ENCODE results near the gene CARD19.
"Not testable (repeated sequence)": the region's sequence is repeated elsewhere in the genome, so short reads cannot be mapped to it uniquely, and the experiment has no call there.

Gene CARD19

DNA sequence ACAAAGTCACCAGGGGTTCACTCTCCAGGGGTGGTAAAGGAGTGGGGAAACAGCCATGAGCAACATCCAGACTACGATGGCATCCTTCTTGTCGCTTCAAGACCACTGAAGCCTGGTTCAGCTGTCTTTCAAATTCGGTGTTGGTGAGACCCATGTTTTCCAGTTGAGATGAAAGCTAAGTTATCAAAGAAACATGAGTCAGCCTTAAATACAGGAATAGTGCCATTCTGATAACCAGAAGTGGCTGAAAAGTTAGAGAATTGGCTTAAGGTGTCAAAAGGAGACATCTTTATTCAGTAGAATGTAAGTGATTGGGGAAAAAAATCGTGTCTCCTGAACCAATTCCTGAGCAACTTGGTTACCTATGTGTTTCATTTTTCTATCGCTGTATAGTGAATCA is 7.0 kb upstream of the CARD19 start:
- DNase-seq = no peak

DNA sequence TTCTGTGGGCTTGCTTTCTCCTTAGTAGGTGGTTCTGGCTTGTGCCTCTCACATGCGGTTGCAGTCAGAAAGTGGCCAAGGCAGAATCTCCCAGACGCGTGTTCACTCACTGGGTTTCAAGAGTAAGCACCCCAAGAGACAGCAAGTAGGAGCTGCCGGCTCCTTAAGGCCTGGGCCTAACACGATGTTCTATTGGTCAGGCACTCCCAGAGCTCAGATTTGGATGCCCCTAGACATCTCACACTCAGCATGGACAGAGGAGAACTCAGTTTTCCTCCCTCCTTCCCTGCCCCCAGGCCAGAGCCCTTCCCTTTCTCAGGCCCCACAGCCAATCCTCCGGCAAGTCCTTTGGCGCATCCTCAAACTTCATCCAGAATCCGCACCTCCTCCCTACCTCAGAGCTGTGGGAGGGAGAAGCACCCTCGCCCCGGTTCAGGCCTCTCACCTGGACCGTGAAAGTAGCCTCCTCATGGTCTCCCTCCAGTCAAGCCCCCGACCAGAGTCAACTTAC is 6.5 kb upstream of the CARD19 start:
- no peak for DNase-seq

DNA sequence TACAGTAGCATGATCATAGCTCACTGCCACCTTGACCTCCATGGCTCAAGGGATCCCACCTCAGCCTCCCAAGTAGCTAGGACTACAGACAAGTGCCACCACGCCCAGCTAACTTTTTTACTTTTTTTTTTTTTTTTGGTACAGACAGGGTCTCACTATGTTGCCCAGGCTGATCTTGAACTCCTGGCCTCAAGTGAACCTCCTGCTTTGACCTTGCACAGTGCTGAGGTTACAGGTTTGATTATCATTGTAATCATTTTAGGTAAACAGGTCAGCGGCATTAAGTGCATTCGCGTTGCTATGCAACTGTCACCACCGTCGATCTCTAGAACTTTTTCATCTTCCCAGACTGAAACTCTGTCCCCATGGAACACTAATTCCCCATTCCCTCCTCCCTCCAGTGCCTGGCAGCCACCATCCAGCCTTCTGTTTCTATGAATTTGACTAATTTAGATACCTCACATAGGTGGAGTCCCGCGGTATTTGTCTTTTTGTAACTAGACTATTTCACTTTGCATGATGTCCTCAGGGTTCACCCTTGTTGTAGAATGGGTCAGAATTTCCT is 5.8 kb upstream of the CARD19 start:
- no peak for DNase-seq

DNA sequence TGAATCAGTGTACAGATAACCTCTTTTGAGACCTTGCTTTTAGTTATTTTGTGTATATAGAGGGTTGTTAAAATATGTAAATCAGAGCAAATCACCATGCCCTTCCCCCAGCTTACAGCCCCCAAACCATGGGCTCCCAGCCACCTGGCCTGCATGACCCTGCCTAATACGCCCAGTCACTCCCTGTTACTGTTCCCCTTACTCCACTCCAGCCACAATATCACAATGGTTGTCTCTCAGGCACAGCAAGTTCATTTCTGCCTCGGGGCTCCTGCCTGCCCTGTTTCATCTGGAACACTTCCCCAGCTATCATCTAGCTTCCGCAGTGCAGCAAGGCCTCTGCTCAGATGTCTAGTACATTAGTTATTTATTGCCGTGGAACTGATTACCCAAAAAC is 5.0 kb upstream of the CARD19 start:
- no peak for DNase-seq

DNA sequence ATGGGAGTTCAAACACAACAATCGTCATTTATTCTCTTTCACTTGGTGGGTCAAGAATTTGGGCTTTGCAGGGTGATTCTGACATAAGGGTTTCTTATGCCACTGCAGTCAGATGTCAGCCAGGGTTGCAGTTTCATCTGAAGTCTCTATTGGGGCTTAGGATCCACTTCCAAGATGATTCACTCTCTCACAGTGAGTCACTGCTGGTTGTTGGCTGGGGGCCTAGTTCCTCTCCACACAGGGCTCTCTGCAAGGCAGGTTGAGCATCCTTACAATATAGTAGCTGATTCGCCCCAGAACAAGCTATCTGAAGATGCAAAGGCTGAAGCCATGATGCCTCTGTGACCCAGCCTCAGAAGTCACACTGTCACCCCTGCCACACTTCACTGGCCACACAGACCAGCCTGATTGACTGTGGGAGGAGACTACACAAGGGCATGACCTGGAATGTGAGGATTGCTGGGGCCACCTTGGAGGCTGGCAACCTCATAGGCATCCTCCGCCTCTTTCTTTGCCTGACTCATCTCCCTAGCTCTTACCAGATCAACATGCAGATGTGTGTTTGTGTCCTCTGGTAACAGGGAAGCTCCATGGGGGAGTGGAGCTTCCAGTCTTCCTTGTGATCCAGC is 4.5 kb upstream of the CARD19 start:
- DNase-seq = peak; percentile 80

DNA sequence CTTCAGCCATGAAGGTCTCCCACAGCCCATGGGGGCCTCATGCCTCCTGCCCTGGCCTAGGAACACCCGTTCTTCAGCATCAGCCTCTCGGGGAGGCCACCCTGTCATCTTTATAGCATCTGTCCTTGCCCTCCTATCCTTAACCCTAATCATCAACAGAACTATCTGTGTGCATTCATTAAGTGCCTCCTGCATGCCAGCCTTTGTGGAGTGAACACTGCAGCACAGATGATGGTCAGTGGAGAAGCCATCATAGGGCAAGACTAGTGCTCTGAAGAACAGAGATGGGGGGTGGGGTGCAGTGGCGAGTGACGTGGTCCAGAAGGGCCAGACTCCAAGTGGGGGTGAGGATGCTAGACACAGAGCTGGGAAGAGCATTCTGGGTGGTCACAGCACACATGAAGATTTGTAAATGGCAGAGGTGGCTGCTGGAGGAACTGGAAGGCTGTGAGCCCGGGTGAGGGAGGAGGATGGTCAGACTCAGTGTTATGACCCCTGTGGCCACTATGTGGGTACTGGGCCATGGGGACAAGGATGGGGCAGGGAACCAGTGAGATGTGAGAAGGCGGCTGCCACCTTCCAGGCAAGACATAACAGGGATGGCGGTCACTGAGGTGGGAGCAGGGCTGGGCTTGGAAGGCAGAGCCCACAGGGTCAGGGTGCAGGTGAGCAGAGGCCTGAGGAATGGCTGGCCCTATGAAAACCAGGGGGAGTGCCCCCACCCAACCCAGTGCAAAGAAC is 3.6 kb upstream of the CARD19 start:
- DNase-seq = no peak

DNA sequence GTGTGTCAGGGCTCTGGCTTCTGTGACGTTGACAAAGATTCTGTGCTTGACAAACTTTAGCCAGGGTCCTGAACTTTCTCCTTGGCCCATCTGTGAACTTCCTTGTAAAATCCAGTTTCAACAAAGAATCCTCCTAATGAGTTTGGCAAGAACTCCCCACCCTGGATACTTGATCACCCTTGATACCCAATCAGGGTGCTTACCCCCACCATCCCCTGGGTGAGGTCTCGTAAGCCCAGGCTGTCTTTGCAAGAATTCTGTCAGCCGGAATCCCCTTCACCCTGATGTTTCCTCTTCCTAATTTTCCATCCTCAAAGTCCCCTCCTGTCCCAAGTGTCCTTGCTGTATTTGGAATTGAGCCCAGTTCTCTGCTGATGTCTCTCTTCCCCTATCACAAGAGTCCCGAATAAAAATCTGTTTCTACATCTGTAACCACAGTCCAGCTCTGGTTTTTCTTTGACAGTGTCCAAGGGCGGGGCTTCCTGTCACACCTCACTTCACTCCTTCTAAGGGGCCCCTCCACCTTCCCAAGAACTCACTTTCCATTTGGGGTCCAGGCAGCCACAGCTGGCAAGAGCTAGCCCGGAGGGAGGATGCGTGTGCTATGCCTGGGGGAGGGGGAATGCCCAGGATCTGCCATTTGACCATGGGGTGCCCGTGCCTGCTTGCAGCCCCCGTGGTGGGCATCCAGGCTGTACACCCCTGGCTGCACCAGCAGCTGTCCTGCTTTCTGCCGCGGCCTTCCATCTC is 2.7 kb upstream of the CARD19 start:
- no peak for DNase-seq

DNA sequence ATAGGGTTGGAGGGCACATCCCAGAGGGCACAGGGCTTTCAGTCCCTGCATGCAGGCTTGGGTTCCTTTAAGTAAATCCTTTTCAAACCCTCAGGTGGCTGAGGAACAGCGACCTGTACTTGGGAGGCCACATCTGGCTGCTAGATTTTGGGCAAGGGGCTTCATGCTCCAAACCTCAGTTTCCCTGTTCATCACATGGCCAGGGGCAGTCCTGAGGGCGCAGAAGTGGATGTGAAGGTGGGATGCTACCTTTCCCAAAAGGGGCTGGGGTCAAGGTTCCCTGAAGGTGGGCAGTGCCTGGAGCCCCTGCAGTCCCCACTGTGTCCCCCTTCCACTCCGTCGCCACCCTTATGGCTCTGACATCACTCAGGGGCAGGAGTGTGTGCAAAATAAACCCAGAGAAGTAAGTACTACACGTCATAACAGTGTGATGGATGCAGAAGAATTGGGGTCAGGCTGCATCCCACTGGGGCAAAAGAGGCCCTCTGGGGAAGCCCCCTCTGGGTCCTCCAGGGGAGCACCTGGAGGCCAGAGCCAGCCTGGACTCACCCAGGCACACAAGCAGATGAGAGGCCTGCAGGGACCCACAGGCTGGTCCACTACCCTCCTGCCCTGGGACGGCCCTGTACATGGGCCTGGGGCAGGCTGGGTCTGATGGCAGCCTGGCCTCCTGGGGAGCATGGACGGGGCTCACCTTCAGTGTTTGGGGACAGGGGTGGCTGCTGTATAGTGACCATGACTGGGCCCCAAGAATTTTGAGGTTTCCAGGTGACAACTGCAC is 1.9 kb upstream of the CARD19 start:
- DNase-seq = no peak

DNA sequence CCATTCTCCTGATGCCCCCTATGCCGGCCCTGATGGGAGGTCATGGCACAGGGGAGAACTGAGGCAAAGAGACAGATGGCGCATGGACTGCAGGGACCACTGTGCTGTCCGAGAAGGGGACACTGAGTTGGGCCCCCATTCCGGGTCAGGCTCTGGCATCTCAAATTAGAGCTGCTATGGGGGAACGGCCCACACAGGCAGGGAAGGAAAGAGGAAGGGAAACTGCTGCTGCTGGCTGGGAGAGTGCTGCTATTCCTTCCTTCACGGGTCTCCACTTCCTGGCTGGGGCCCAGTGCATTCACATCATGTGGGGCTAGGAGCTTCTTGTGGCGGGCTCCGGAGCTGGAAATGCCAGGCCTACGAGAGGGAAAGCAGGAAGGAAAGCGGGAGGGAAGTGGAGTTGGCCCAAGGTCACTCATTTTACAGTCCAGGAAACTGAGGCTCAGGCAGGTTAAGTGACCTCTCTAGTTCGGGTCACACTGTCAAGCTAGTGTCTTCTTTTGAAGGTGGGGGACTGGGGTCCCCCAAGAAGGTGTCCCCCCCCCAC is 1.3 kb upstream of the CARD19 start:
- DNase-seq = peak; percentile 21

DNA sequence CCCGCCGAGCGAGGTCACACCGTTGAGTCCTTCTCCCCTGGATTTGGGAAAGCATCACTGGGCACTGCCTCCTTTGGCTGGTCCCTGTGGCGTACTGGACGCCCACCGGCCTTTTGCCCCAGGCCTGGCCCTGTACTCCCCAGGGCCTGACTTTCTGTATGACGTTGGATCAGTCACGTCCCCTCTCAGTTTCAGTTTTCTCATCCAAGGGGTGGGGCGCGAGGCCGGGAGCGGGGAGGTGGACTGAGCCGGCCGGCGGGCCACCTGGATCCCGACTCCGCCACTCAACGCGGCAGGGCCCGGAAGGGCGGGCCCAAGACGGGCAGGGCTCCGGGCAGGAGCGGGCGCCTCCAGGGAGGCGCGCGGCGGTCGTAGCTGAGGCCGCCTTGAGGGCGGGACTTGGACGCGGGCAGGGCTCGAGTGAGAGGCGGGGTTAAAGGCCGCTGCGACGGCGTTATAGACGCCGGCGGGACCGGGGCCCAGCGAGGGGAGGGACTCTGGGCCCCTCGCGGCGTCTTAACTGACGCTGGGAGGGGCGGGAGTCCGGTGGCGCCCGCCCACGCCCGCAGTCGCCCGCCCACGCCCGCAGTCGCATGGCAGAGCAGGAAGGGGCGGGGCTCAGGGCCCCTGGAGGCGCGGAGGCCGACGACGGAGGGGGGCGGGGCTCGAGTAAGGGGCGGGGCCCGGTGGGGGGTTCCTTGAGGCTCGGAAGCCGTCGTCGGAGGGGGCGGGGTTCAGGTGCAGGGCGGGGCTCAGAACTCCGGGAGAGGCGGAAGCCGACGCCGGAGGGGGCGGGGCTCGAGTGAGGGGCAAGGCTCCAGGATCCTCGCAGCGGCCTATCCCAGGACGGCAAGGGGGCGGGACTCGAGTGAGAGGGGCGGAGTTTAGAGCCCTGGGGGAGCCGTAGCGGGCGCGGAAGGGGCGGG is 549 bp upstream of the CARD19 start:
- DNase-seq = peak; percentile 98

DNA sequence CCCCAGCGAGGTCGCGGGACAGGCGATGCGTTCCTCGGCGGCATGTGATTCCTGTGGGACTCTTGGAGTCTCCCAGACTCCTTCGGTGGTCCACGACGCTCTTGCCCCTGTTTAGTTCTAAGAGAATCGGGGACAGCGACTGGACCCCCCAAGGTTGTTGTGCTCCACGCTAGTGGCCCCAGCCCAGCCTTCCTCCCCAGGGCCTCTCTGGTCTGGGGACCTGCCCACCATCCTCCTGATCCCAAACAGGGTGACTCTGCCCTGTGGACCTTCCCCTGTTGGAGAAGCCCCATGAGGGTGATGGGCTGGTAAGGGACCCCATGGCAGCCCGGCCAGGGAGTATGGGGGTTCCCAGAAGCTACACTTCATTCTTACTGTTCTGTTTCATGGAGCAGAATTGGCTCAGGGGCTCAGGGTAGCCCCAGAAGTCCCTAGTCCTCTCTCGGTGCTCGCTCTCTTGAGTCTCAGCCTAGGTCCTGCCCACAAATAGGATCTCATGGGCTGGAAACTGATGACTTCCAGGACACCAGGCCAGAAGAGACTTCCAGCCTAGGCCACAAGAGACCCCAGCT is 880 bp downstream of the CARD19 start:
- DNase-seq = no peak

DNA sequence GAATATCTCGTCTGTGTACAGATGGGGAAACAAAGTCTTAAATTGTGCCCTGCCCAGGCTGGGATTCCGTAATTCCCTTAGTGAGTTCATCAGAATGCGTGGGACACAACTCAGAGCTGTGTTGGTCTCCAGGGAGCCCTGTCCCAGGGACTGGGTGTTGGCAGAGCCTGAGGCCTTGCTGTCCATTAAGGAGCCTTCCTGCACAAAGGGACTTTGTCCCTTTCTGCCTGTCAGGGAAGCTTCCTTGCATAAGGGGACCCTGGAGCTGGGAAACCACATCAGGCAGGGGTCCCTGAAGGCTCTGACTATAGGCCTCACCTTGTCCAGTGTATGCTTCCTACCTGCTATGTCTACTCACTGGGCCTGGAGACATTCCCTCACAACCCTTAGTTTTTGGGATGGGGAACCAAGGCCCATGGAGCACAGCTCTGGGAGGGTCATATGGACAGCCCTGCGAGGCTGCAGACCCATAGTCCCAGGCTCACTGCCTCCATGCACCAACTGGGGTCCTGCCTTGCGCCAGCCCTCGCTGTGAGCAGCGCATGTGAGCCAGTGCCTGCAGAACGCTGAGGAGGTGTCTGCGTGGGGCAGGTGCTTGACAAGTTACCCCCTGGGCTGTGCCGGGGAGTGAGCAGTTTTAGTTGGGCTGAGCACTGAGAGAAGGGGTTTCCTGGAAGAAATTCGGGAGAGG is 1.6 kb downstream of the CARD19 start:
- DNase-seq = no peak

DNA sequence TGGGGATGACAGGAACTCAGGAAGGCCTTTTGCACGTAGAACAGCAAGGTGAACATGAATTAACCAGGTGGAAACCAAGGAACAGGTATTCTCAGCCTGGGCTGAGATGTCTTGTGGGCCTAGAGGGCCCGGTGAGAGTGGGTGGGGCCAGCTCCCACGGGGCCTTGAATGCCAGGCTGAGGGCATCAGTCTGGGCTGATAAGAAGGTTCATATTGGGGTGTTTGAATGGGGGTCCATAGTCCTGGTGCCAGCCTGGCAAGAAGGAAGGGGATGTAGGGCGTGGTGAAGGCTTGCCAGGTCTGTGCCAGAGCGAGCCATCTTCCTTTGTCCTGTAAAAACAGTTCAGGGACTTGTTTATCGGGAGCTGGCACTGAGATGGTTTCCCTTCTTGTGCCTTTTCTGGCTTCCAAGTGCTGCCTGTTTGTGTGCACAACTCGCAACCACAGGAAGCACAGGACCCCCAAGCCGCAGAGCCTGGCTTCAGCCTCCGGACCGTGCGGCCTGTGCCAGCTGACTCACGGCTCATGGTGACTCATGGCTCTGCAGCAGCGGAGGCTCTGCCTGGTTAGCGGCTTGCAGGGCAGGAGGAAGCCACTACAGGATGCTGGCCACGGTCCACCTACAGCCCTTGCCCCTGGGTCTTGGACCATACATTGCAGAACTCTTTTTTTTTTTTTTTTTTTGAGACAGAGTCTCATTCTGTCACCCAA is 2.4 kb downstream of the CARD19 start:
- peak; percentile 96 for DNase-seq

DNA sequence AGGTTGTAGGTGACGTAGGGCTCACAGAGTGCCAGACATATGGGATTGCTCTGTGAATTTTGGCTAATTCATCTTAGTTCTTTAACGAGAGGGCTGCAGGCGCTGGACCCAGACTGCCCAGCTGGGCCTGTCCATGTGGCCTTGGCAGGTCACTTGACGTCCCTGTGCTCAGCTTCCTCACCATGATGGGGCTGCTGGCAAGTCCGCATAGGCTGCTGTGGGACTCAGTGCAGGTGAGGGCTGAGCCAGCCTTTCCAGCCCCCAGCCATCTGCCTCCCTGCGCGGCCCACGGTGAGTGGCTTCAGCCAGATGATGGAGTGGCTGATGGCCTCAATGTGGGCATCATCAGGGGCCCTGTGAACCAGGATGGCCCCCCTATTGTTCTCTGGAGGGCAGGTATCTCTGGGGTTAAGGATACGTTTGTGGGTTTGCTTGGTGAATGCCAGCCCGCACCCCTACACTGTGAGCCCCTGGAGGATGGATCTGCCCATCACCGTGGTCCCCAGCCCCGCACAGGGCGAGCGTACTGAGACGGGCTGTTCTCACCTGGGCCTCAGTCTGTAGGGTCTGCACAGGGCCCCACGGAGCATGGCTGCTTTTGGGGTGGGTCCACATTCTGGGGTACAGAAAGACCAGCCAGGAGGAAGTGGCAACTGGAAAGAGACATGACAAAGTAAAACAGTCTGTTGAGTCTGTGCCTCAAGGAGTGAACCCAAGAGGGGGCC is 3.7 kb downstream of the CARD19 start:
- DNase-seq = no peak

DNA sequence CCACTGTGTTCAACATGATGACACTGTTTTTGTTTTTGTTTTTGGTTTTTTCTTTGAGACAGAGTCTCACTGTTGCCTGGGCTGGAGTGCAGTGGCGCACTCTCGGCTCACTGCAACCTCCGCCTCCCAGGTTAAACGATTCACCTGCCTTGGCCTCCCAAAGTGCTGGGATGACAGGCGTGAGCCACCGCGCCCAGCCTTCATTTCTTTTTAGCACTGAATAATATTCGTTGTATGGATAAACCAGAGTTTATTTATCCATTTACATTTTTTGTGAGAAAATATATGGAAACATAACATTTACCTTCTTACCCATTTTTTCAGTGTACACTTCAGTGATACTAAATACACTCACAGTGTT is 4.2 kb downstream of the CARD19 start:
- DNase-seq = no peak

DNA sequence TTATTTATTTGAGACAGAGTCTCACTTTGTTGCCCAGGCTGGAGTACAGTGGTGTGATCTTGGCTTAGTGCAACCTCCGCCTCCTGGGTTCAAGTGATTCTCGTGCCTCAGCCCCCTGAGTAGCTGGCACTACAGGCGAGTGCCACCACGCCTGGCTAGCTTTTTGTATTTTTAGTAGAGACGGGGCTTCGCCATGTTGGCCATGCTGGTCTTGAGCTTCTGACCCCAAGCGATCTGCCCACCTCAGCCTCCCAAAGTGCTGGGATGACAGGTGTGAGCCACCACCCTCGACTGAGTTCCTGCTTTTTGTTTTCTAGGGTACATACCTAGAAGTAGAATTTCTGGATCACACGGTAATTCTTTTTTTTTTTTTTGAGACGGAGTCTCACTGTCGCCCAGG is 5.1 kb downstream of the CARD19 start:
- DNase-seq = not testable (repeated sequence)

DNA sequence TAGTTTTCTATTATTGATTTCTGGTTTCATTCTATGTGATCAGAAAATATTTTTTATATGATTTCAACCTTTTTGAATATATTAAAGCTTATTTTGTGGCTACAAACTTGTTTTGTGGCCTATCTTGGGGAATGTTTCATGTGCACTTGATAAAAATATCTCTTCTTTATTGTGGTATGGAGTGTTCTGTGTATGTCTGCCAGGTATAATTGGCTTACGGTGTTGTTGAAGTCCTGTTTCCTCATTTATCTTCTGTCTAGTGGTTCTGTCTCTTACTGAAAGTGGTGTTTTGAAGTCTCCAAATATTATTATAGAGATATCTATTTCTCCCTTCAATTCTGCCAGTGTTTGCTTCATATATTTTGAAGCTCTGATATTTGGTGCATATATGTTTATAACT is 9.6 kb downstream of the CARD19 start:
- no peak for DNase-seq

DNA sequence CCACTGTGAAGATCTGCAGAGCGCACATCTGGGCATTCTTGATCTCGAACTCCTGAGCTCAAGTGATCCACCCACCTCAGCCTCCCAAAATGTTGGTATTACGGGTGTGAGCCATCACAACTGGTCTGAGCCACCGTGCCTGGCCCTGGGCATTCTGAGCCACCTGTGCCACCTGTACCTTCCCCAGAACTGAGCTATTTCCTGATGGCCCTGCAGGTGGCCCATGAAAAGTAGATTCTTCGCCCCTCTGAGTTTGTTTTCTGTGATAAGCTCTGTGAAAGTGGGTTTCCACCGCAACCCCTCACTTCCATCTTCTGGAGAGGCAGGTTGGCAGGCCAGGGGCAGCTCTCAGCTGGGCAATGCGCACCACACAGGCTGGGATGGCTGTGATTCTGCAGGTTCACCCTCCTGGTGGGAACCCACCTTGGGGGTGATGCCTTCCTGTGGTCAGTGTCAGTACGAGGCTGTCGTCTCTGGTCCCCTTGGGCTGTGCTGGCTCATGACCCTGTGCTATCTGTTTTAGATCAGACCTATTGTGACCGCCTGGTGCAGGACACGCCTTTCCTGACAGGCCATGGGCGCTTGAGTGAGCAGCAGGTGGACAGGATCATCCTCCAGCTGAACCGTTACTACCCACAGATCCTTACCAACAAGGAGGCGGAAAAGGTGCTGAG is 11.3 kb downstream of the CARD19 start:
- DNase-seq = no peak

Measured in fibroblast of skin of abdomen (primary cell).